Sigmoid colon (tissue), 7 donors: ENCODE results near the gene ERMN. TPM values are rescaled to one million over a fixed set of nuclear protein-coding genes. Genes with fewer than 3 reads are reported as not detected.
"Not testable (repeated sequence)": the region's sequence is repeated elsewhere in the genome, so short reads cannot be mapped to it uniquely, and the experiment has no call there.

Experiments used
- DNase-seq: peaks from one replicate; pipeline ENCODE4 v3.0.0-alpha.2; 2019
- H3K27ac ChIP-seq, 4 donors: fragments of 200-600 bp; sonication (generic); one replicate each; pipeline ENCODE4 v1.5.1; 2016 to 2019; ENCODE audit warnings: mild to moderate bottlenecking in 1 of 4
- H3K27me3 ChIP-seq, 3 donors: fragments of 200-600 bp; sonication (generic); one replicate each; pipeline ENCODE4 v1.5.1; 2019; ENCODE audit warnings: mild to moderate bottlenecking in 1 of 3
- H3K36me3 ChIP-seq, 4 donors: fragments of 200-600 bp; sonication (generic); one replicate each; pipeline ENCODE4 v1.5.1; 2016 to 2019
- H3K4me1 ChIP-seq, 4 donors: fragments of 200-600 bp; sonication (generic); one replicate each; pipeline ENCODE4 v1.5.1; 2017 to 2019
- H3K4me3 ChIP-seq, 4 donors: fragments of 200-600 bp; sonication (generic); one replicate each; pipeline ENCODE4 v1.5.1; 2017 to 2019; ENCODE audit warnings: mild to moderate bottlenecking in 2 of 4, moderate library complexity in 1 of 4
- H3K9me3 ChIP-seq, 4 donors: fragments of 200-600 bp in 3 of 4; sonication (generic) in 3 of 4; one replicate each; pipeline versions ENCODE4 v1.5.1 to v1.6.1; 2013 to 2019
- CTCF ChIP-seq, 4 experiments: fragments of 450-650 bp in 3 of 4; fragments of 200-600 bp in 1 of 4; IDR thresholded peaks; one replicate each; pipeline ENCODE4 v1.5.1; 2016 to 2019; ENCODE audit warnings: antibody characterized with exemption in 4 of 4, mild to moderate bottlenecking in 3 of 4, moderate library complexity in 2 of 4
- EP300 ChIP-seq, 4 donors: sonication (generic); formaldehyde crosslinking; IDR thresholded peaks; one replicate each; pipeline ENCODE4 v1.6.1; 2017; ENCODE audit warnings: antibody characterized with exemption in 4 of 4
- POLR2A ChIP-seq, 2 donors: fragments of 450-650 bp; IDR thresholded peaks; one replicate each; pipeline ENCODE4 v1.6.1; 2016; ENCODE audit warnings: antibody characterized with exemption in 2 of 2, mild to moderate bottlenecking in 2 of 2, moderate library complexity in 2 of 2
- POLR2AphosphoS5 ChIP-seq, 4 donors: sonication (generic); formaldehyde crosslinking; IDR thresholded peaks; one replicate each; pipeline ENCODE4 v1.6.1; 2017; ENCODE audit warnings: antibody characterized with exemption in 4 of 4
- WGBS, 2 donors: extraction: QIAGEN DNeasy Blood & Tissue Kit; methylation state at CpG; one replicate each; pipeline ENCODE4 v1.1.7; 2013; 5-methylcytosine and 5-hydroxymethylcytosine counted together
- intact Hi-C: fragments of 100-400 bp; cut with DNase I; formaldehyde crosslinking; loops from one replicate; pipeline ENCODE4 v1.15.1; 2023
- polyA plus RNA-seq, 3 donors: library from polyadenylated mRNA; stranded (reverse); fragments of 200-250 nt; gene quantifications; one replicate each; pipeline ENCODE4 v1.2.3, GENCODE V29; 2013
- total RNA-seq, 4 donors: library from RNA; depleted of rRNA; stranded (reverse); fragments of >200 nt; gene quantifications; one replicate each; pipeline ENCODE4 v1.1.0, GENCODE V29; 2016
- donor health status: healthy with polysubstance abuse.
- donor health status: Bipolar disorder and iron deficiency.
- donor health status: healthy.

ERMN gene
- total RNA-seq, result under 1 TPM in 1 of 4 donors, not detected in 3; 0.27 TPM
- under 1 TPM in 1 of 3 donors, not detected in 2; 0.67 TPM for polyA plus RNA-seq

- TF ChIP-seq POLR2AphosphoS5 (IDR thresholded peaks at IDR 0.05), result no peak
- TF ChIP-seq EP300 (IDR thresholded peaks at IDR 0.05), result no peak
- no peak for TF ChIP-seq POLR2A (IDR thresholded peaks at IDR 0.05)
- no peak for TF ChIP-seq CTCF (IDR thresholded peaks at IDR 0.05)
- intact Hi-C loops, result no loop called here
- H3K27me3 ChIP-seq, result no peaks in the 10 kb centered on the region
- H3K4me1 ChIP-seq, result peaks cover 0 to 12% (median 0%) of the 10 kb centered on the region in 4 donors
- no peak for DNase-seq
- no peak within 1 kb of the TSS for H3K4me3 ChIP-seq
- no peaks in the 10 kb centered on the region for H3K36me3 ChIP-seq
- H3K9me3 ChIP-seq, result no peaks in the 10 kb centered on the region
- no peak within 1 kb of the TSS for H3K27ac ChIP-seq
Measured at GRCh38 chr2:157325786-157326185, at the start of gene ERMN. TSS of gene ERMN (minus strand) at chr2:157325824. CDS start at chr2:157325642, 182 bp downstream.

GRCh38 chr2:157375384-157375783, 49.8 kb upstream of the ERMN start:
- H3K9me3 ChIP-seq, result peaks cover 0 to 8% (median 4%) of the 10 kb centered on the region in 4 donors
- intact Hi-C loops, result no loop called here
- no peaks in the 10 kb centered on the region for H3K36me3 ChIP-seq
- DNase-seq, result no peak
- no peak overlapping the region for H3K27ac ChIP-seq
- WGBS, 2 donors, result 92 to 93% methylated on average over 1 of the region's 1 CpG
- TF ChIP-seq POLR2AphosphoS5 (IDR thresholded peaks at IDR 0.05) (no peak), POLR2A (IDR thresholded peaks at IDR 0.05) (no peak)
- no peak overlapping the region for H3K4me3 ChIP-seq
- H3K27me3 ChIP-seq, result no peaks in the 10 kb centered on the region
- H3K4me1 ChIP-seq, result no peaks in the 10 kb centered on the region

- 93 to 96% methylated on average over 15 to 16 of the region's 25 CpGs for WGBS, 2 donors
- H3K36me3 ChIP-seq, H3K27ac ChIP-seq, intact Hi-C loops, H3K4me1 ChIP-seq, DNase-seq, H3K9me3 ChIP-seq, H3K4me3 ChIP-seq, H3K27me3 ChIP-seq: not testable (repeated sequence)
Measured at GRCh38 chr2:157368508-157368907, 42.9 kb upstream of the ERMN start.

- DNase-seq, result no peak
- H3K27ac ChIP-seq, result no peak overlapping the region
- H3K36me3 ChIP-seq, result no peaks in the 10 kb centered on the region
- no peak overlapping the region for H3K4me3 ChIP-seq
- TF ChIP-seq POLR2AphosphoS5 (IDR thresholded peaks at IDR 0.05), result no peak
- no peak for TF ChIP-seq CTCF (IDR thresholded peaks at IDR 0.05)
- TF ChIP-seq POLR2A (IDR thresholded peaks at IDR 0.05), result no peak
- no peak for TF ChIP-seq EP300 (IDR thresholded peaks at IDR 0.05)
- WGBS, 2 donors, result 79 to 82% methylated on average over 1 of the region's 1 CpG
- intact Hi-C loops, result no loop called here
- no peaks in the 10 kb centered on the region for H3K27me3 ChIP-seq
- H3K9me3 ChIP-seq, result no peaks in the 10 kb centered on the region
- peaks cover 0 to 8% (median 0%) of the 10 kb centered on the region in 4 donors for H3K4me1 ChIP-seq
Measured at GRCh38 chr2:157367704-157368103, 42.1 kb upstream of the ERMN start.

- 38 to 73% methylated on average over 2 of the region's 2 CpGs for WGBS, 2 donors
- intact Hi-C loops, result no loop called here
- DNase-seq, result no peak
Measured at GRCh38 chr2:157364257-157364974, 38.8 kb upstream of the ERMN start.

More at GRCh38 chr2:157364257-157364974, 38.8 kb upstream of the ERMN start:
- H3K36me3 ChIP-seq, result no peaks in the 10 kb centered on the region
- no peak for TF ChIP-seq EP300 (IDR thresholded peaks at IDR 0.05)
- no peak for TF ChIP-seq POLR2A (IDR thresholded peaks at IDR 0.05)
- no peak for TF ChIP-seq POLR2AphosphoS5 (IDR thresholded peaks at IDR 0.05)
- TF ChIP-seq CTCF (IDR thresholded peaks at IDR 0.05), result no peak
- H3K4me1 ChIP-seq, result peaks cover 0 to 8% (median 0%) of the 10 kb centered on the region in 4 donors
- H3K27ac ChIP-seq, result no peak overlapping the region
- H3K9me3 ChIP-seq, result peaks cover 0 to 4% (median 0%) of the 10 kb centered on the region in 4 donors
- H3K27me3 ChIP-seq, result no peaks in the 10 kb centered on the region
- H3K4me3 ChIP-seq, result no peak overlapping the region
